GM12872 (cell line): ENCODE measurements around the gene PRKCA.

Experiments used
- CTCF ChIP-seq: IDR thresholded peaks from 3 replicates; pipeline ENCODE4 v1.5.1; 2011; ENCODE audit warnings: low read depth, mild to moderate bottlenecking, low read length, moderate library complexity; ENCODE audit not compliant: insufficient read depth

The PRKCA gene

GRCh38 chr17:66351701-66352100 lies 49.3 kb downstream of the PRKCA start:
- no peak for TF ChIP-seq CTCF

- no peak for TF ChIP-seq CTCF
Observed at GRCh38 chr17:66353937-66354401, 51.6 kb downstream of the PRKCA start.

GRCh38 chr17:66354472-66354871 lies 52.1 kb downstream of the PRKCA start:
- no peak for TF ChIP-seq CTCF

GRCh38 chr17:66354981-66355380 lies 52.6 kb downstream of the PRKCA start:
- TF ChIP-seq CTCF, result no peak

- no peak for TF ChIP-seq CTCF
Observed at GRCh38 chr17:66355510-66355909, 53.1 kb downstream of the PRKCA start.

- no peak for TF ChIP-seq CTCF
Observed at GRCh38 chr17:66357037-66357436, 54.6 kb downstream of the PRKCA start.

GRCh38 chr17:66359351-66359750 lies 56.9 kb downstream of the PRKCA start:
- TF ChIP-seq CTCF, result no peak

GRCh38 chr17:66364508-66364907 lies 62.1 kb downstream of the PRKCA start:
- TF ChIP-seq CTCF, result no peak
